HG03060 (cell line): ENCODE results near the gene RAB8A.
"Not testable (repeated sequence)": the region's sequence is repeated elsewhere in the genome, so short reads cannot be mapped to it uniquely, and the experiment has no call there.

Experiments used
- ATAC-seq: cut with Tn5 transposase; IDR thresholded peaks from one replicate; pipeline ENCODE4 v1.9.1; 2021; ENCODE audit warnings: low read depth, moderate number of reproducible peaks; ENCODE audit not compliant: unreplicated experiment

RAB8A gene

GRCh38 chr19:16106121-16106520 lies 5.6 kb upstream of the RAB8A start:
- no peak for ATAC-seq

GRCh38 chr19:16111909-16112752 lies 442 bp downstream of the RAB8A start:
- ATAC-seq = no peak

GRCh38 chr19:16112778-16113177 lies 1.1 kb downstream of the RAB8A start:
- ATAC-seq = no peak

- ATAC-seq = no peak
Measured at GRCh38 chr19:16113727-16114126, 2.0 kb downstream of the RAB8A start.

GRCh38 chr19:16115301-16116039 lies 3.8 kb downstream of the RAB8A start:
- no peak for ATAC-seq

GRCh38 chr19:16116067-16116466 lies 4.4 kb downstream of the RAB8A start:
- no peak for ATAC-seq

- ATAC-seq = no peak
Measured at GRCh38 chr19:16117594-16118033, 5.9 kb downstream of the RAB8A start.

- peak; percentile 66 for ATAC-seq
Measured at GRCh38 chr19:16118489-16119033, 6.9 kb downstream of the RAB8A start.

GRCh38 chr19:16119075-16119857 lies 7.6 kb downstream of the RAB8A start:
- ATAC-seq = not testable (repeated sequence)

- no peak for ATAC-seq
Measured at GRCh38 chr19:16121141-16121540, 9.5 kb downstream of the RAB8A start.

- no peak for ATAC-seq
Measured at GRCh38 chr19:16121967-16122366, 10.3 kb downstream of the RAB8A start.

GRCh38 chr19:16124953-16125352 lies 13.3 kb downstream of the RAB8A start:
- ATAC-seq = no peak

- ATAC-seq = no peak
Measured at GRCh38 chr19:16125737-16126495, 14.2 kb downstream of the RAB8A start.

GRCh38 chr19:16127080-16127479 lies 15.4 kb downstream of the RAB8A start:
- ATAC-seq = no peak

GRCh38 chr19:16127776-16128371 lies 16.2 kb downstream of the RAB8A start:
- ATAC-seq = no peak

GRCh38 chr19:16131648-16132047 lies 20.0 kb downstream of the RAB8A start:
- no peak for ATAC-seq

GRCh38 chr19:16133818-16134217 lies 22.1 kb downstream of the RAB8A start:
- no peak for ATAC-seq

GRCh38 chr19:16134510-16134909 lies 22.8 kb downstream of the RAB8A start:
- ATAC-seq = no peak

- no peak for ATAC-seq
Measured at GRCh38 chr19:16135430-16136127, 23.9 kb downstream of the RAB8A start.
